ENCODE results near the gene PACSIN3.

PACSIN3 gene

GRCh38 chr11:47154616-47155570 lies 31.3 kb downstream of the PACSIN3 start:
- DNase-seq, result peak in 10 of 51 donors; percentile 14 to 45 (median 21)

- DNase-seq, result peak in 50 of 51 donors; percentile 29 to 92 (median 71)
These were observed 33.0 kb downstream of the PACSIN3 start for GRCh38 chr11:47152953-47153950.

- no peak for DNase-seq
These were observed 33.9 kb downstream of the PACSIN3 start for GRCh38 chr11:47152126-47152952.

GRCh38 chr11:47149782-47150181 lies 36.5 kb downstream of the PACSIN3 start:
- DNase-seq, result no peak

GRCh38 chr11:47148903-47149531 lies 37.2 kb downstream of the PACSIN3 start:
- DNase-seq, result peak in 14 of 51 donors; percentile 15 to 50 (median 31)

- DNase-seq, result no peak
These were observed 38.0 kb downstream of the PACSIN3 start for GRCh38 chr11:47148270-47148669.

- DNase-seq, result no peak
These were observed 38.6 kb downstream of the PACSIN3 start for GRCh38 chr11:47147681-47148080.

- DNase-seq, result no peak
These were observed 39.0 kb downstream of the PACSIN3 start for GRCh38 chr11:47147250-47147649.

GRCh38 chr11:47144541-47144940 lies 41.7 kb downstream of the PACSIN3 start:
- DNase-seq, result no peak

- no peak for DNase-seq
These were observed 42.9 kb downstream of the PACSIN3 start for GRCh38 chr11:47143322-47143721.

GRCh38 chr11:47139878-47140277 lies 46.4 kb downstream of the PACSIN3 start:
- no peak for DNase-seq

- DNase-seq, result no peak
These were observed 48.8 kb downstream of the PACSIN3 start for GRCh38 chr11:47137476-47137875.

GRCh38 chr11:47136921-47137320 lies 49.3 kb downstream of the PACSIN3 start:
- DNase-seq, result no peak

GRCh38 chr11:47136327-47136726 lies 49.9 kb downstream of the PACSIN3 start:
- DNase-seq, result no peak

GRCh38 chr11:47132981-47133380 lies 53.3 kb downstream of the PACSIN3 start:
- DNase-seq, result no peak

GRCh38 chr11:47132490-47132889 lies 53.7 kb downstream of the PACSIN3 start:
- no peak for DNase-seq

- DNase-seq, result no peak
These were observed 55.1 kb downstream of the PACSIN3 start for GRCh38 chr11:47131136-47131535.

GRCh38 chr11:47130543-47130942 lies 55.7 kb downstream of the PACSIN3 start:
- no peak for DNase-seq
